HG03378 (cell line): ENCODE results near the gene DNAH3.
"Not testable (repeated sequence)": the region's sequence is repeated elsewhere in the genome, so short reads cannot be mapped to it uniquely, and the experiment has no call there.

Source experiments
- ATAC-seq: cut with Tn5 transposase; IDR thresholded peaks from one replicate; pipeline ENCODE4 v1.9.1; 2021; ENCODE audit warnings: mild to moderate bottlenecking, moderate library complexity; ENCODE audit not compliant: unreplicated experiment

The DNAH3 gene

DNA sequence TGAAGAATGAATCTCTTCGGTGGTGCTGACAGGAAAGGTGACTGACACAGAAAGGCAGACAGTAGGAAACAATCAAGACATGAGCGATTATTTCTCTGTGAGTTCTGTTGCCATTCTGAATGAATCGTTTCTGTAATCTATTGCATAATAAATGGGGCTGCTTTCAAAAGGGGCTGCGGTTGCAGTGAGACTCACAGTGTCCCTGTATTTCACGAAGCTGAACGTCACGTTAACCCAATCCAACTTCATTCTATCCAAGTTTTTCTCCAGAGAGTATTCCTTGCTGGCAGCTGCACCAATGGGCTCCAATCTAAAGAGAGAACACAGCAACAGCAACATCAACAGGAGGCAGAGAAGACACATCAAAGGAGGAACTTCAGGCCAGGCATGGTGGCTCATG, 75.4 kb downstream of the DNAH3 start:
- ATAC-seq, result no peak

DNA sequence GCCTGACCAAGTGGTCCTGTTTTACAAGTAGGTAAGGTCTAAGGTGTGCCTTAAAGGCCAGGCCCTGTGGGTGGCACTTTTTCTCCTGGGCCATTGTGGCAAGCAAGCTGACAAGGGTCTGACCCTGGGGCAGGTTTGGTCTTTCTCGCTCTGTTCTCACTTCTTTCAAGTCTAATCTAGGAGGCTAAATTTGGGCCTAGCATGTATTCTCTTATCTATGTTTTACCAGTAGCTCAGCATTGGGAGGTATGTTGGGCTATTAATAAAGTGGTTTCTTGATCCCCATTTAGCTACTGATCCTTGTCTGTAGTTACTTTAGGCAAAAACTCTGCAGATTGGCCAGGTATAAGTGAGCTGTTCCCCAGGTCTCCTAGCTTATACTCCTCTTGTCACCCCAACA, 77.7 kb downstream of the DNAH3 start:
- ATAC-seq, result no peak

DNA sequence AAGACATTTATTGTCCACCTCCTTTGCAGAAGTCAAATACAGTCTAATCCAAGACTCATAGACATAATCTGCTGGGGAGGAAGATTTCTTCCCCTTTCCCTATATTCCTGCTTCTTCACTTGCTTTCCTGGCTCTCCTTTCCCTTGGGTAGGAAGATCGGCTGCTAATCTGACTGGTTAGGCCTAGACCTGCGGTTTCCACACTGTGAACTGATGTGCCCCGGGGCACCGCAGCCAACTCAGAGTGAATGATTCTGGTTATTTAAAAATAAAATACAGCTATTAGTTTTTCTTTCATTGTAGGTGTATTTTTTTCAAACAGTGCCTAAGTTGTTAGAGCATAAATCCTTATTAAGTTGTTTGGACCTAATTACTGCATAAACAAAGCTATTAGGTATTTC, 78.9 kb downstream of the DNAH3 start:
- ATAC-seq, result no peak

- ATAC-seq, result no peak
These were observed 80.1 kb downstream of the DNAH3 start for GRCh38 chr16:21070564-21070963.

GRCh38 chr16:21069986-21070385, 80.7 kb downstream of the DNAH3 start:
- ATAC-seq, result no peak

DNA sequence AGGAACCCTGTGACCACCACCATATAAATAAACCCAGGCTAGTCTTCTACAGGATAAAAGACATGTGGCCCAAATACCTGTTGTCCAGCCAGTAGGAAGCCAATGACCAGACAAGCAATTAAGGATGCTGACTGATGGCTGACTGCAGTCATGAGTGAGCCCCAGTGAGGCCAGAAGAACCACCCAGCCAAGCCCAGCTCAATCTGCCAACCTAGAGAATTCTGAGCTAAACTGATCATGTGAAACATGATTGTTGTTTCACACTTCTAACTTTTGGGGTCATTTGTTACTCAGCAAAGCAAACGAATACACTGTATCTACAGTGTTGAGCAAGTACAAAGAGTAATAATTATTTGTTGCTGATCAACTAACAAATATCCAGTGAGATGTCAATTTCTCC, 86.4 kb downstream of the DNAH3 start:
- no peak for ATAC-seq

GRCh38 chr16:21063314-21063713, 87.3 kb downstream of the DNAH3 start:
- not testable (repeated sequence) for ATAC-seq

DNA sequence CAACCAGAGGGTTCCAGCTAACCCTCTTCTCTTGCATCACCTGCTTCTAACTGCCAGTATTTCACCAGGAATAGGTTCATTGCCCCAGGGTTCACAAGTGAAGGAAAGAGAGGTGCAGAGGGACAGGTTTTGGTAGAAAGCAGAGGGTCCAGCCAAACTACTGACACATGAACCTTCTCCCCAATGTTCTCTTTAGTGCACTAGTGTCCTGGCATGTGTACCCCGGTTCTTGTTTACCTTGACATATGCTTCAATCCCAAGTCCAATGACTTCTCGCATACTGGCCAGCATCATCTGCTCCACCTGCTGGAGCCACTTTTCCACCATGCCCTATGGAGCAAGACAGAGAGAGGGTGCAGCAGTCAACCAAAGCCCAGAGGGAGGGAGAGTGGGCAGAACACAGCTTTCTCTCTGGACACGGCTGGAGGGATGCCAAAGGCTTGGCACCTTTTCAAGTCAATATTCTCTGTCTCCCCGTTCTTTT, 90.6 kb downstream of the DNAH3 start:
- no peak for ATAC-seq

DNA sequence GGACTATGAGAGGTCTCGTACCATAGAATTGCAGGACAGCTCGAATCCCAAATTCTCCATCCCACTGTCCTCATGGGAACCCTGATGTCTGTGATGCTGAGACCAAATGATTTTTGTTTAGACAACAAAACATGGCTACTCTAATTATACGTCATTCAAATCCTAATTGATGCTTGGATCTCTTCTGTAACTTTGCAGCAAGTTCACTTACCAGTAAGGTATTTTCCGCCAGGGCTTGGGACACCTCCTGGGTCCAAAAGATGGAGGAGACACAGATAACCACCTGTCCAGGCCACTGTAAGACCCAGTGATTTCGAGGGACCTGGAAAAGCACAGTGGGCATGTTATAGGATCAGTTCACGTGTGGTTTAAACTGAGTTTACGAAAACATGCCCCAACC, 92.8 kb downstream of the DNAH3 start:
- no peak for ATAC-seq

- no peak for ATAC-seq
These were observed 94.2 kb downstream of the DNAH3 start for GRCh38 chr16:21056396-21056795.

DNA sequence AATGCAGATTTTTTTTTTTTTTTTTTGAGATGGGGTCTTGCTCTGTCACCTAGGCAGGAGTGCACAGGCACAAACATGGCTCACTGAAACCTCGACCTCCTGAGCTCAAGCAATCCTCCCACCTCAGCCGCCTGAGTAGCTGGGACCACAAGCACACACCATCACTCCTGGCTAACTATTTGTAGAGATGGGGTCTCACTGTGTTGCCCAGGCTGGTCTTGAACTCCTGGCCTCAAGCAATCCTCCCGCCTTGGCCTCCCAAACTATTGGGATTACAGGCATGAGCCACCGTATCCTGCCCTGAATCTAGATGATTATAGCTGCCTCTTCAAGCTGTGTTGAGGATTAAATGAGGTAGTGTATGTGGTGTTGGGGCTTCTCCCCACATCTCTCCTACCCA, 94.9 kb downstream of the DNAH3 start:
- ATAC-seq, result not testable (repeated sequence)

DNA sequence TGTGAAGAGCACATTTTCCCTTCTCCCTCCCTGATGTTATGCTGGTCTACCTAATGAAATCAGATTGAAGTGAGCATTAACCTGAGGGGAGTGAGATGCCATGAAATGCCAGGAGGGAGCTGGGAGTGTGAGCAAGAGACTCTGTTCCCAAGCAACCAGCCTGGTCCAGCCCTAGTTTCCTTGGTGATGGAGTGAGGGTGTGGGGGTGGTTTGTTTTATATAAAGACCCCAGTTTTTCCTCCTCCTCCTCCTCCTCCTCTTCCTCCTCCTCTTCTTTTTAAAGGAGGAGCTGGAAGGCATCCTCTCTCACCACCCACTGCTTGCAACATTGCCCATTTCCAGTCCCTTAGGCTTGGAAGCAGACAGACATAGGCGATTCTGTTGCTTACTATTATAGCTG, 97.1 kb downstream of the DNAH3 start:
- no peak for ATAC-seq

- ATAC-seq, result not testable (repeated sequence)
These were observed 102.3 kb downstream of the DNAH3 start for GRCh38 chr16:21048091-21048912.

- ATAC-seq, result no peak
These were observed 112.4 kb downstream of the DNAH3 start for GRCh38 chr16:21038197-21038596.

GRCh38 chr16:21037736-21038135, 112.9 kb downstream of the DNAH3 start:
- ATAC-seq, result no peak

DNA sequence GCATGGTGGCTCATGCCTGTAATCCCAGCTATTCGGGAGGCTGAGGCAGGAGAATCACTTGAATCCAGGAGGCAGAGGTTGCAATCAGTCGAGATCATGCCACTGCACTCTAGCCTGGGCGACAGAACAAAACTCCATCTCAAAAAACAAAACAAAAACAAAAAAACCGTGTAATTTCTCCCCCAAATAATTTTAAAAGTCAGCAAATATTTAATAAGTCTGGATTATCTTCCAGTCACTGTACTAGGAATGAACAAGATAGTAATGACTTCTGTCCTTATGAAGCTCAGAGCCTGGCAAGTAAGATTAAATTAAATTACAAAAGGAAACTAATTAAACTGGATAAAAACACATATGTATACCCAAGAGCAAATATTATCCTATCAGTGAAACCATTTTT, 113.5 kb downstream of the DNAH3 start:
- no peak for ATAC-seq

- ATAC-seq, result no peak
These were observed 114.2 kb downstream of the DNAH3 start for GRCh38 chr16:21036471-21036870.

GRCh38 chr16:21033704-21034103, 116.9 kb downstream of the DNAH3 start:
- no peak for ATAC-seq

- ATAC-seq, result no peak
These were observed 117.4 kb downstream of the DNAH3 start for GRCh38 chr16:21033264-21033663.

- ATAC-seq, result no peak
These were observed 121.9 kb downstream of the DNAH3 start for GRCh38 chr16:21028728-21029127.

- no peak for ATAC-seq
These were observed 123.8 kb downstream of the DNAH3 start for GRCh38 chr16:21026846-21027245.

- ATAC-seq, result no peak
These were observed 127.0 kb downstream of the DNAH3 start for GRCh38 chr16:21023509-21024202.
